ENCODE measurements around the gene ZNF532.

ZNF532 gene

GRCh38 chr18:58881477-58881876 lies 16.8 kb downstream of the ZNF532 start:
- no peaks in the 10 kb centered on the region for H3K27me3 ChIP-seq (replicated peaks; ENCODE audit: insufficient read depth, low read length)
- no peaks in the 10 kb centered on the region for H3F3A ChIP-seq (ENCODE audit: insufficient read depth, low read length)
- DNase-seq = no peak
- H3K4me1 ChIP-seq (ENCODE audit: low read length) = peaks cover 2% of the 10 kb centered on the region
- H2AFZ ChIP-seq (ENCODE audit: low read length) = no peak overlapping the region
- no peaks in the 10 kb centered on the region for H3K9me2 ChIP-seq (replicated peaks; ENCODE audit: insufficient read depth, low read length)
- H3K4me3 ChIP-seq (ENCODE audit: low read length) = no peak overlapping the region
- no peaks in the 10 kb centered on the region for H3K36me3 ChIP-seq (replicated peaks; ENCODE audit: insufficient read depth, low read length)
- H4K20me1 ChIP-seq (ENCODE audit: insufficient read depth, low read length) = no peaks in the 10 kb centered on the region
- no peak overlapping the region for H3K27ac ChIP-seq (ENCODE audit: low read length)
- no peaks in the 10 kb centered on the region for H3K79me2 ChIP-seq (ENCODE audit: low read length)
- TF ChIP-seq EZH2phosphoT487 (IDR thresholded peaks at IDR 0.05; ENCODE audit: low read length) (no peak), EZH2 (optimal IDR thresholded peaks at IDR 0.05; ENCODE audit: low read depth, low read length) (no peak)
- TF ChIP-seq, protein P1, sequence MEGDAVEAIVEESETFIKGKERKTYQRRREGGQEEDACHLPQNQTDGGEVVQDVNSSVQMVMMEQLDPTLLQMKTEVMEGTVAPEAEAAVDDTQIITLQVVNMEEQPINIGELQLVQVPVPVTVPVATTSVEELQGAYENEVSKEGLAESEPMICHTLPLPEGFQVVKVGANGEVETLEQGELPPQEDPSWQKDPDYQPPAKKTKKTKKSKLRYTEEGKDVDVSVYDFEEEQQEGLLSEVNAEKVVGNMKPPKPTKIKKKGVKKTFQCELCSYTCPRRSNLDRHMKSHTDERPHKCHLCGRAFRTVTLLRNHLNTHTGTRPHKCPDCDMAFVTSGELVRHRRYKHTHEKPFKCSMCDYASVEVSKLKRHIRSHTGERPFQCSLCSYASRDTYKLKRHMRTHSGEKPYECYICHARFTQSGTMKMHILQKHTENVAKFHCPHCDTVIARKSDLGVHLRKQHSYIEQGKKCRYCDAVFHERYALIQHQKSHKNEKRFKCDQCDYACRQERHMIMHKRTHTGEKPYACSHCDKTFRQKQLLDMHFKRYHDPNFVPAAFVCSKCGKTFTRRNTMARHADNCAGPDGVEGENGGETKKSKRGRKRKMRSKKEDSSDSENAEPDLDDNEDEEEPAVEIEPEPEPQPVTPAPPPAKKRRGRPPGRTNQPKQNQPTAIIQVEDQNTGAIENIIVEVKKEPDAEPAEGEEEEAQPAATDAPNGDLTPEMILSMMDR (IDR thresholded peaks at IDR 0.05; ENCODE audit: low read length) = no peak
- no peak overlapping the region for H3K4me2 ChIP-seq (ENCODE audit: low read depth, low read length)
- H3K9ac ChIP-seq (ENCODE audit: low read length) = no peak overlapping the region
- no peaks in the 10 kb centered on the region for H3K9me3 ChIP-seq (replicated peaks; ENCODE audit: insufficient read depth, low read length)

- no peaks in the 10 kb centered on the region for H4K20me1 ChIP-seq (ENCODE audit: insufficient read depth, low read length)
- no peaks in the 10 kb centered on the region for H3K9me3 ChIP-seq (replicated peaks; ENCODE audit: insufficient read depth, low read length)
- no peaks in the 10 kb centered on the region for H3K27me3 ChIP-seq (replicated peaks; ENCODE audit: insufficient read depth, low read length)
- H3K4me3 ChIP-seq (ENCODE audit: low read length) = no peak overlapping the region
- no peak overlapping the region for H3K4me2 ChIP-seq (ENCODE audit: low read depth, low read length)
- H3K9ac ChIP-seq (ENCODE audit: low read length) = no peak overlapping the region
- no peaks in the 10 kb centered on the region for H3K9me2 ChIP-seq (replicated peaks; ENCODE audit: insufficient read depth, low read length)
- no peak overlapping the region for H2AFZ ChIP-seq (ENCODE audit: low read length)
- TF ChIP-seq, protein P1 (IDR thresholded peaks at IDR 0.05; ENCODE audit: low read length) = no peak
- TF ChIP-seq EZH2phosphoT487 (IDR thresholded peaks at IDR 0.05; ENCODE audit: low read length) (no peak), EZH2 (optimal IDR thresholded peaks at IDR 0.05; ENCODE audit: low read depth, low read length) (no peak)
- H3K79me2 ChIP-seq (ENCODE audit: low read length) = no peaks in the 10 kb centered on the region
- no peaks in the 10 kb centered on the region for H3K36me3 ChIP-seq (replicated peaks; ENCODE audit: insufficient read depth, low read length)
- H3K4me1 ChIP-seq (ENCODE audit: low read length) = peaks cover 8% of the 10 kb centered on the region
- DNase-seq = no peak
- peaks cover 4% of the 10 kb centered on the region for H3F3A ChIP-seq (ENCODE audit: insufficient read depth, low read length)
- H3K27ac ChIP-seq (ENCODE audit: low read length) = no peak overlapping the region
Measured at GRCh38 chr18:58882044-58882443, 17.4 kb downstream of the ZNF532 start.

DNA sequence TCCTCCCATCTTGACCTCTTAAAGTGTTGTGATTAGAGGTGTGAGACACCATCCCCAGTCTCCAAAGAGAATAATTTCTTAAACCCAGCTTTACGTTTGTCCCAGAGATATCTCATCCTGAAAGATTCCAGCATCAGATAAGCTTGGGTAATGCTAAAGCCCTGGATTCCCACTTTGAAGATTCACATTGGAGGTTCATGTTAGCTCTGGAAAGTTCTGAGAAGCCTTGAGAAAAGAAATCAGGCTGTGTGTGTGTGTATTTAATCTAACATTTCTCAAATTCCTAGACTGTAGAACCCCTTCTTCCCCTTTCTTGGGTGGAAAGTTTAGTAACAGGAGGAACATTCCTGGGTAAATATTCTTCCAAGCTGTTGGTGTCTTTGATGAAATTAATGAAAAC lies 18.0 kb downstream of the ZNF532 start:
- Histone ChIP-seq H3K4me3 (ENCODE audit: low read length) (no peak overlapping the region), H4K20me1 (ENCODE audit: insufficient read depth, low read length) (no peaks in the 10 kb centered on the region), H3F3A (ENCODE audit: insufficient read depth, low read length) (peaks cover 10% of the 10 kb centered on the region), H3K27ac (ENCODE audit: low read length) (no peak overlapping the region), H3K9me3 (replicated peaks; ENCODE audit: insufficient read depth, low read length) (no peaks in the 10 kb centered on the region), H3K4me2 (ENCODE audit: low read depth, low read length) (no peak overlapping the region), H3K9me2 (replicated peaks; ENCODE audit: insufficient read depth, low read length) (no peaks in the 10 kb centered on the region), H3K79me2 (ENCODE audit: low read length) (no peaks in the 10 kb centered on the region), H3K36me3 (replicated peaks; ENCODE audit: insufficient read depth, low read length) (no peaks in the 10 kb centered on the region), H3K9ac (ENCODE audit: low read length) (no peak overlapping the region), H2AFZ (ENCODE audit: low read length) (no peak overlapping the region), H3K4me1 (ENCODE audit: low read length) (peaks cover 14% of the 10 kb centered on the region), H3K27me3 (replicated peaks; ENCODE audit: insufficient read depth, low read length) (no peaks in the 10 kb centered on the region)
- TF ChIP-seq EZH2phosphoT487 (IDR thresholded peaks at IDR 0.05; ENCODE audit: low read length) (no peak), EZH2 (optimal IDR thresholded peaks at IDR 0.05; ENCODE audit: low read depth, low read length) (no peak)
- TF ChIP-seq, protein P1 (IDR thresholded peaks at IDR 0.05; ENCODE audit: low read length) = no peak
- DNase-seq = no peak
